Liver (tissue), 9 donors: Measurements from ENCODE around the gene FRMPD3. TPM values are rescaled to one million over a fixed set of nuclear protein-coding genes. Genes with fewer than 3 reads are reported as not detected.

Source experiments
- DNase-seq: peaks from one replicate; pipeline ENCODE4 v3.0.0-alpha.2; 2017; ENCODE audit warnings: low spot score
- H3K27ac ChIP-seq, 2 donors: one replicate each; pipeline ENCODE4 v1.7.0; 2013; ENCODE audit warnings: inconsistent platforms in 2 of 2, low read length in 2 of 2, control low read depth in 1 of 2, low read depth in 1 of 2, mild to moderate bottlenecking in 1 of 2
- H3K27me3 ChIP-seq, 4 donors: one replicate each; pipeline versions ENCODE4 v1.6.1 to v1.7.0; 2013; ENCODE audit warnings: low read length in 3 of 4, inconsistent platforms in 1 of 4, mild to moderate bottlenecking in 1 of 4, moderate library complexity in 1 of 4; ENCODE audit not compliant: control insufficient read depth in 4 of 4, insufficient read depth in 4 of 4
- H3K36me3 ChIP-seq, 4 donors: one replicate each; pipeline versions ENCODE4 v1.6.1 to v1.7.0; 2013; ENCODE audit warnings: low read length in 3 of 4, mild to moderate bottlenecking in 3 of 4, low read depth in 1 of 4, moderate library complexity in 1 of 4; ENCODE audit not compliant: control insufficient read depth in 4 of 4, insufficient read depth in 3 of 4
- H3K4me1 ChIP-seq, 4 donors: one replicate each; pipeline versions ENCODE4 v1.6.1 to v1.7.0; 2013; ENCODE audit warnings: low read length in 3 of 4, mild to moderate bottlenecking in 3 of 4, moderate library complexity in 1 of 4; ENCODE audit not compliant: control insufficient read depth in 4 of 4, insufficient read depth in 4 of 4
- H3K4me3 ChIP-seq, 3 donors: one replicate each; pipeline versions ENCODE4 v1.6.1 to v1.7.0; 2013; ENCODE audit warnings: low read length in 3 of 3, control low read depth in 1 of 3, low read depth in 1 of 3, mild to moderate bottlenecking in 1 of 3
- H3K9ac ChIP-seq, 2 donors: one replicate each; pipeline ENCODE4 v1.7.0; 2013; ENCODE audit warnings: low read length in 2 of 2, mild to moderate bottlenecking in 2 of 2, moderate library complexity in 2 of 2, control low read depth in 1 of 2, low read depth in 1 of 2
- H3K9me3 ChIP-seq, 4 donors: one replicate each; pipeline versions ENCODE4 v1.6.1 to v1.7.0; 2013; ENCODE audit warnings: low read length in 3 of 4; ENCODE audit not compliant: control insufficient read depth in 4 of 4
- CTCF ChIP-seq: fragments of 150-350 bp; IDR thresholded peaks from 2 replicates; pipeline ENCODE4 v1.5.1; 2017; ENCODE audit warnings: improper control_type of control experiment, low read depth, low read length; ENCODE audit not compliant: missing input control
- EGR1 ChIP-seq, 2 donors: IDR thresholded peaks; 2 replicates each; pipeline ENCODE4 v1.6.1; 2016 to 2018; ENCODE audit warnings: antibody characterized with exemption in 2 of 2, low read depth in 2 of 2
- FOXA2 ChIP-seq: IDR thresholded peaks from 2 replicates; pipeline ENCODE4 v1.6.1; 2016; ENCODE audit warnings: antibody characterized with exemption
- GABPA ChIP-seq, 2 donors: IDR thresholded peaks in 1 of 2; conservative IDR thresholded peaks in 1 of 2; 2 replicates each; pipeline ENCODE4 v1.6.1; 2016; ENCODE audit warnings: antibody characterized with exemption in 2 of 2, mild to moderate bottlenecking in 1 of 2, moderate library complexity in 1 of 2
- HNF4A ChIP-seq, 2 donors: conservative IDR thresholded peaks; 2 replicates each; pipeline ENCODE4 v1.6.1; 2016; ENCODE audit warnings: antibody characterized with exemption in 2 of 2, mild to moderate bottlenecking in 2 of 2
- HNF4G ChIP-seq: IDR thresholded peaks from 2 replicates; pipeline ENCODE4 v1.6.1; 2016; ENCODE audit warnings: antibody characterized with exemption
- JUND ChIP-seq, 2 donors: IDR thresholded peaks; 2 replicates each; pipeline ENCODE4 v1.6.1; 2016; ENCODE audit warnings: antibody characterized with exemption in 2 of 2
- NR2F2 ChIP-seq: IDR thresholded peaks from 2 replicates; pipeline ENCODE4 v1.6.1; 2016; ENCODE audit warnings: antibody characterized with exemption
- RAD21 ChIP-seq, 2 donors: IDR thresholded peaks; 2 replicates each; pipeline ENCODE4 v1.6.1; 2016; ENCODE audit warnings: antibody characterized with exemption in 2 of 2, mild to moderate bottlenecking in 2 of 2
- REST ChIP-seq: IDR thresholded peaks from 2 replicates; pipeline ENCODE4 v1.6.1; 2016; ENCODE audit warnings: antibody characterized with exemption, mild to moderate bottlenecking
- RXRA ChIP-seq, 2 donors: IDR thresholded peaks; 2 replicates each; pipeline ENCODE4 v1.6.1; 2017 to 2018; ENCODE audit warnings: antibody characterized with exemption in 2 of 2, mild to moderate bottlenecking in 1 of 2
- SP1 ChIP-seq: IDR thresholded peaks from 2 replicates; pipeline ENCODE4 v1.6.1; 2018; ENCODE audit warnings: antibody characterized with exemption, mild to moderate bottlenecking
- WGBS: extraction: QIAGEN DNeasy Blood & Tissue Kit; methylation state at CpG from one replicate; pipeline ENCODE4 v1.1.7; 2013; 5-methylcytosine and 5-hydroxymethylcytosine counted together
- polyA plus RNA-seq, 2 donors: library from polyadenylated mRNA; stranded (reverse) in 1 of 2; unstranded in 1 of 2; fragments of 200-250 nt in 1 of 2; fragments of >200 nt in 1 of 2; fragmentation: Nextera tagmentation in 1 of 2; extraction: Ambion mirVana in 1 of 2; gene quantifications; one replicate each; pipeline versions ENCODE4 v1.2.1 to v1.2.3, GENCODE V29; 2013 to 2015
- total RNA-seq, 2 donors: library from RNA; depleted of rRNA; stranded (reverse); fragments of >200 nt; gene quantifications; one replicate each; pipeline ENCODE4 v1.2.3, GENCODE V29; 2014
- TF ChIP-seq, protein P1 (sequence below): IDR thresholded peaks from 2 replicates; pipeline ENCODE4 v1.6.1; 2016; ENCODE audit warnings: antibody characterized with exemption
- donor health status: healthy.
- donor health status: healthy.
- donor health status: healthy.
- donor health status: healthy.
- donor health status: healthy.

FRMPD3 gene
- total and polyA plus RNA-seq, 4 donors, result under 0.01 to 0.01 TPM; not detected in 2

DNA sequence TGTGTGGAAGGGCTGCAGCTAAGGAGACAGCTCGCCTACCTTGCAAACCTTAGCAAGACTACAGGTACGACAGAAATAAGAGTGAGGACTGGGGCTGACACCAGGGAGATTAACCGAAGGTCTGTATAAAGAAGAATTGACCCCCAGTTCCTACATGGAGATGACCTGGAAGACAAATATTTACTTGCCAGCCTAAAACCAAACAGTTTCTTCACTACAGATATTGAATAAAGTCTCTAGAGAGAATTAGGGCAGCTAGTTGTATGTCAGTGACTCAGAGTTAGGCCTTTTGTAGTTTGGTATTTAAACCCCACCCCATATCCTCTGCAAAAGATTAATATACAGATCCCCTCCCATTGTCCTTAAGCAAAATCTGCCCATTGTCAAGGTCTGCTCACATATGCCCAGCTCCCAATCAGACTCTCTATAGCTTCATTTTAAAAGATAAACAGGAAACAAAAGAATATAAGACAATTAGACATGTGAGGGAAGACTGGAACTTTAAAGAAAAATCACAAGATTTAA lies 28.1 kb upstream of the FRMPD3 start:
- H3K36me3 ChIP-seq, result no peaks in the 10 kb centered on the region
- TF ChIP-seq HNF4G, result no peak
- TF ChIP-seq CTCF, result no peak
- TF ChIP-seq GABPA (IDR thresholded peaks at IDR 0.05 in 1 of 2, conservative IDR thresholded peaks at IDR 0.05 in 1 of 2), result no peak
- TF ChIP-seq SP1, result no peak
- no peak for TF ChIP-seq RXRA (IDR thresholded peaks at IDR 0.05)
- no peak for TF ChIP-seq HNF4A (conservative IDR thresholded peaks at IDR 0.05)
- TF ChIP-seq FOXA2, result no peak
- no peak for TF ChIP-seq REST
- peaks cover 0 to 5% (median 0%) of the 10 kb centered on the region in 4 donors for H3K27me3 ChIP-seq
- no peak overlapping the region for H3K4me3 ChIP-seq
- H3K4me1 ChIP-seq, result peaks cover 0 to 7% (median under 1%) of the 10 kb centered on the region in 4 donors
- no peak overlapping the region for H3K9ac ChIP-seq
- H3K27ac ChIP-seq, result no peak overlapping the region
- H3K9me3 ChIP-seq, result no peaks in the 10 kb centered on the region
- DNase-seq, result no peak
- 56% methylated on average over 3 of the region's 3 CpGs for WGBS

DNA sequence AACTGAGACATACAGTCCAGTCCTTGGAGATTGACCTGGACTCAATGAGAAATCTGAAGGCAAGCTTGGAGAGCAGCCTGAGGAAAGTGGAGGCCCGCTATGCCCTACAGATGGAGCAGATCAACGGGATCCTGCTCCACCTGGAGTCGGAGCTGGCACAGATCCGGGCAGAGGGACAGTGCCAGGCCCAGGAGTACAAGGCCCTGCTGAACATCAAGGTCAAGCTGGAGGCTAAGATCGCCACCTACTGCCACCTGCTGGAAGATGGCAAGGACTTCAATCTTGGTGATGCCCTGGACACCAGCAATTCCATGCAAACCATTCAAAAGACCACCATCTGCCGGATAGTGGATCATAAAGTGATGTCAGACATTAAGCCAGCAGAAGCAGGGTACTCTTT lies 20.4 kb upstream of the FRMPD3 start:
- H3K4me3 ChIP-seq, result no peak overlapping the region
- H3K9ac ChIP-seq, result no peak overlapping the region
- no peak for DNase-seq
- no peaks in the 10 kb centered on the region for H3K27me3 ChIP-seq
- H3K9me3 ChIP-seq, result no peaks in the 10 kb centered on the region
- 43% methylated on average over 6 of the region's 6 CpGs for WGBS
- TF ChIP-seq NR2F2 (no peak), GABPA (IDR thresholded peaks at IDR 0.05 in 1 of 2, conservative IDR thresholded peaks at IDR 0.05 in 1 of 2) (no peak), EGR1 (IDR thresholded peaks at IDR 0.05; ENCODE audit: low read depth in 2 of 2) (no peak), RAD21 (IDR thresholded peaks at IDR 0.05) (peak; percentile 47 to 68), REST (no peak), CTCF (peak; percentile 17), HNF4G (no peak), JUND (IDR thresholded peaks at IDR 0.05) (no peak)
- TF ChIP-seq, protein P1, sequence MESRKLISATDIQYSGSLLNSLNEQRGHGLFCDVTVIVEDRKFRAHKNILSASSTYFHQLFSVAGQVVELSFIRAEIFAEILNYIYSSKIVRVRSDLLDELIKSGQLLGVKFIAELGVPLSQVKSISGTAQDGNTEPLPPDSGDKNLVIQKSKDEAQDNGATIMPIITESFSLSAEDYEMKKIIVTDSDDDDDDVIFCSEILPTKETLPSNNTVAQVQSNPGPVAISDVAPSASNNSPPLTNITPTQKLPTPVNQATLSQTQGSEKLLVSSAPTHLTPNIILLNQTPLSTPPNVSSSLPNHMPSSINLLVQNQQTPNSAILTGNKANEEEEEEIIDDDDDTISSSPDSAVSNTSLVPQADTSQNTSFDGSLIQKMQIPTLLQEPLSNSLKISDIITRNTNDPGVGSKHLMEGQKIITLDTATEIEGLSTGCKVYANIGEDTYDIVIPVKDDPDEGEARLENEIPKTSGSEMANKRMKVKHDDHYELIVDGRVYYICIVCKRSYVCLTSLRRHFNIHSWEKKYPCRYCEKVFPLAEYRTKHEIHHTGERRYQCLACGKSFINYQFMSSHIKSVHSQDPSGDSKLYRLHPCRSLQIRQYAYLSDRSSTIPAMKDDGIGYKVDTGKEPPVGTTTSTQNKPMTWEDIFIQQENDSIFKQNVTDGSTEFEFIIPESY, result no peak
- H3K27ac ChIP-seq, result no peak overlapping the region
- no peaks in the 10 kb centered on the region for H3K36me3 ChIP-seq
- no peaks in the 10 kb centered on the region for H3K4me1 ChIP-seq
